Neuronal stem cell (in vitro differentiated cells): ENCODE measurements around the gene CAMK2N2.

Source experiments
- DNase-seq: peaks from one replicate; pipeline ENCODE4 v3.0.0-alpha.2; 2013; ENCODE audit warnings: low spot score
- H2AFZ ChIP-seq: one replicate; pipeline ENCODE4 v1.6.1; 2013; ENCODE audit warnings: mild to moderate bottlenecking, low read length, inconsistent platforms
- H2AK5ac ChIP-seq: 2 replicates; pipeline ENCODE4 v1.6.1; 2013; ENCODE audit warnings: low read depth, mild to moderate bottlenecking, inconsistent platforms, low read length, moderate library complexity, mixed read lengths
- H2BK120ac ChIP-seq: 2 replicates; pipeline ENCODE4 v1.6.1; 2013; ENCODE audit warnings: low read depth, mild to moderate bottlenecking, inconsistent platforms, low read length, moderate library complexity, mixed read lengths
- H2BK12ac ChIP-seq: one replicate; pipeline ENCODE4 v1.6.1; 2013; ENCODE audit warnings: low read length, inconsistent platforms
- H2BK15ac ChIP-seq: 2 replicates; pipeline ENCODE4 v1.6.1; 2013; ENCODE audit warnings: mild to moderate bottlenecking, low read length, inconsistent platforms, mixed read lengths
- H2BK5ac ChIP-seq: one replicate; pipeline ENCODE4 v1.6.1; 2013; ENCODE audit warnings: inconsistent platforms, mild to moderate bottlenecking, low read length, moderate library complexity
- H3K14ac ChIP-seq: one replicate; pipeline ENCODE4 v1.6.1; 2013; ENCODE audit warnings: low read length, inconsistent platforms
- H3K18ac ChIP-seq: 2 replicates; pipeline ENCODE4 v1.6.1; 2013; ENCODE audit warnings: low read length, inconsistent platforms
- H3K23ac ChIP-seq: 2 replicates; pipeline ENCODE4 v1.6.1; 2013; ENCODE audit warnings: low read depth, mild to moderate bottlenecking, mixed read lengths, low read length, inconsistent platforms; ENCODE audit not compliant: poor library complexity
- H3K27ac ChIP-seq: replicated peaks from 3 replicates; pipeline ENCODE4 v1.5.1; 2013; ENCODE audit warnings: low read length, inconsistent platforms
- H3K27me3 ChIP-seq, 3 experiments: 2 replicates each; pipeline ENCODE4 v1.6.1; 2013; ENCODE audit warnings: low read length in 3 of 3, mild to moderate bottlenecking in 2 of 3, inconsistent platforms in 1 of 3, low read depth in 1 of 3, mixed read lengths in 1 of 3, moderate library complexity in 1 of 3; ENCODE audit not compliant: control insufficient read depth in 3 of 3, insufficient read depth in 3 of 3
- H3K36me3 ChIP-seq, 2 donors: replicated peaks in 1 of 2; 2 replicates each; pipeline ENCODE4 v1.6.1; 2013; ENCODE audit warnings: low read length in 2 of 2; ENCODE audit not compliant: control insufficient read depth in 2 of 2, insufficient read depth in 2 of 2
- H3K4ac ChIP-seq: 2 replicates; pipeline ENCODE4 v1.6.1; 2013; ENCODE audit warnings: inconsistent platforms, mild to moderate bottlenecking, low read length, moderate library complexity
- H3K4me1 ChIP-seq, 2 donors: 1 replicate in 1 of 2; 2 replicates in 1 of 2; pipeline ENCODE4 v1.6.1; 2013; ENCODE audit warnings: low read length in 2 of 2, low read depth in 1 of 2; ENCODE audit not compliant: control insufficient read depth in 2 of 2, insufficient read depth in 1 of 2
- H3K4me2 ChIP-seq: one replicate; pipeline ENCODE4 v1.6.1; 2013; ENCODE audit warnings: mild to moderate bottlenecking, low read length, inconsistent platforms; ENCODE audit not compliant: insufficient read depth, poor library complexity, severe bottlenecking
- H3K4me3 ChIP-seq, 2 donors: 2 replicates each; pipeline ENCODE4 v1.5.1; 2013; ENCODE audit warnings: low read length in 2 of 2, mild to moderate bottlenecking in 2 of 2, inconsistent platforms in 1 of 2, moderate library complexity in 1 of 2
- H3K79me1 ChIP-seq: one replicate; pipeline ENCODE4 v1.6.1; 2013; ENCODE audit warnings: low read depth, mild to moderate bottlenecking, inconsistent platforms, low read length, moderate library complexity
- H3K9ac ChIP-seq: one replicate; pipeline ENCODE4 v1.6.1; 2013; ENCODE audit warnings: mild to moderate bottlenecking, low read depth, low read length, inconsistent platforms; ENCODE audit not compliant: poor library complexity
- H3K9me3 ChIP-seq, 2 donors: replicated peaks in 1 of 2; 2 replicates each; pipeline versions ENCODE3 to v1.6.1; 2013; ENCODE audit warnings: low read length in 2 of 2, mild to moderate bottlenecking in 2 of 2, inconsistent platforms in 1 of 2, low read depth in 1 of 2, mixed read lengths in 1 of 2, moderate library complexity in 1 of 2; ENCODE audit not compliant: control insufficient read depth in 2 of 2, insufficient read depth in 1 of 2
- H4K8ac ChIP-seq: one replicate; pipeline ENCODE4 v1.6.1; 2013; ENCODE audit warnings: low read depth, mild to moderate bottlenecking, inconsistent platforms, low read length, moderate library complexity
- H4K91ac ChIP-seq: one replicate; pipeline ENCODE4 v1.6.1; 2013; ENCODE audit warnings: low read length, low read depth, mild to moderate bottlenecking, inconsistent platforms; ENCODE audit not compliant: poor library complexity
- WGBS, 2 donors: extraction: QIAGEN DNeasy Blood & Tissue Kit; methylation state at CpG; one replicate each; pipeline ENCODE4 v1.1.7; 2013; ENCODE audit warnings: missing lambda C conversion rate in 2 of 2, mixed read lengths in 1 of 2; ENCODE audit not compliant: insufficient read length in 2 of 2, insufficient replicate concordance in 1 of 2; ENCODE audit errors: extremely low coverage in 2 of 2; 5-methylcytosine and 5-hydroxymethylcytosine counted together

Gene CAMK2N2

GRCh38 chr3:184257083-184257915 lies 4.1 kb downstream of the CAMK2N2 start:
- peaks cover 18 to 34% (median 22%) of the 10 kb centered on the region in 3 experiments for H3K27me3 ChIP-seq
- DNase-seq = no peak
- no CpG with 5 or more reads among the region's 23 CpGs for WGBS, 2 donors

GRCh38 chr3:184255291-184256039 lies 5.9 kb downstream of the CAMK2N2 start:
- peaks cover 11 to 20% (median 12%) of the 10 kb centered on the region in 3 experiments for H3K27me3 ChIP-seq
- no peak overlapping the region for H3K14ac ChIP-seq
- H2BK120ac ChIP-seq = no peak overlapping the region
- H3K4me2 ChIP-seq = no peak overlapping the region
- peaks cover 2 to 3% of the 10 kb centered on the region in 2 donors for H3K4me1 ChIP-seq
- H3K23ac ChIP-seq = no peak overlapping the region
- no peak overlapping the region for H3K18ac ChIP-seq
- H2AK5ac ChIP-seq = no peak overlapping the region
- no peak overlapping the region for H3K4ac ChIP-seq
- H3K79me1 ChIP-seq = peaks cover 2% of the 10 kb centered on the region
- H2BK15ac ChIP-seq = no peak overlapping the region
- H3K36me3 ChIP-seq = no peaks in the 10 kb centered on the region
- H2AFZ ChIP-seq = no peak overlapping the region
- H2BK12ac ChIP-seq = no peak overlapping the region
- H2BK5ac ChIP-seq = no peak overlapping the region
- no peak overlapping the region for H4K91ac ChIP-seq
- DNase-seq = no peak
- no peak overlapping the region for H3K9ac ChIP-seq
- no peak overlapping the region for H4K8ac ChIP-seq
- no CpG with 5 or more reads among the region's 3 CpGs for WGBS, 2 donors
- H3K9me3 ChIP-seq = no peaks in the 10 kb centered on the region
- no peak overlapping the region for H3K27ac ChIP-seq
- no peak overlapping the region for H3K4me3 ChIP-seq

More at GRCh38 chr3:184257083-184257915, 4.1 kb downstream of the CAMK2N2 start:
- Histone ChIP-seq H4K91ac (no peak overlapping the region), H3K14ac (no peak overlapping the region), H3K9ac (peak overlapping the region; percentile 70), H3K18ac (no peak overlapping the region), H3K36me3 (no peaks in the 10 kb centered on the region), H2BK5ac (no peak overlapping the region), H2AK5ac (no peak overlapping the region), H3K27ac (no peak overlapping the region), H3K4me1 (peaks cover 3 to 7% of the 10 kb centered on the region in 2 donors), H3K4me2 (no peak overlapping the region), H2AFZ (no peak overlapping the region), H3K23ac (no peak overlapping the region), H2BK12ac (no peak overlapping the region), H3K4ac (no peak overlapping the region), H4K8ac (no peak overlapping the region), H3K4me3 (no peak overlapping the region), H2BK15ac (peak overlapping the region; percentile 12), H3K9me3 (no peaks in the 10 kb centered on the region), H3K79me1 (peaks cover 4% of the 10 kb centered on the region), H2BK120ac (no peak overlapping the region)

- Histone ChIP-seq H2AFZ (peak overlapping the region; percentile 95), H3K14ac (no peak overlapping the region), H2BK15ac (no peak overlapping the region), H3K27ac (no peak overlapping the region), H4K8ac (no peak overlapping the region), H3K79me1 (no peaks in the 10 kb centered on the region), H2BK12ac (no peak overlapping the region), H3K4me3 (peak overlapping the region; percentile 82 to 87), H3K18ac (no peak overlapping the region), H3K4me1 (peaks cover 0 to 5% of the 10 kb centered on the region in 2 donors), H3K23ac (no peak overlapping the region), H2BK5ac (no peak overlapping the region), H2BK120ac (no peak overlapping the region), H3K36me3 (peaks cover 4 to 5% of the 10 kb centered on the region in 2 donors), H3K27me3 (no peaks in the 10 kb centered on the region), H2AK5ac (no peak overlapping the region), H3K9ac (no peak overlapping the region), H4K91ac (no peak overlapping the region), H3K4ac (no peak overlapping the region), H3K9me3 (peaks cover 0 to 1% of the 10 kb centered on the region in 2 donors), H3K4me2 (peak overlapping the region; percentile 99)
- no CpG with 5 or more reads among the region's 20 CpGs for WGBS, 2 donors
- peak; percentile 90 for DNase-seq
Observed at GRCh38 chr3:184250167-184250828, 11.1 kb downstream of the CAMK2N2 start.
